PFSK-1 (cell line): ENCODE results near the gene ZSCAN5B.

Experiments used
- POLR2AphosphoS5 ChIP-seq: IDR thresholded peaks from 2 replicates; pipeline ENCODE4 v1.6.1; 2012; ENCODE audit warnings: low read depth, mild to moderate bottlenecking, control low read depth, low read length, moderate library complexity
- SIN3A ChIP-seq: IDR thresholded peaks from 2 replicates; pipeline ENCODE4 v1.6.1; 2012; ENCODE audit warnings: mild to moderate bottlenecking, low read length, moderate library complexity, borderline replicate concordance; ENCODE audit not compliant: insufficient read depth

GRCh38 chr19:56147307-56147706 lies 50.3 kb downstream of the ZSCAN5B start:
- TF ChIP-seq SIN3A = no peak
- TF ChIP-seq POLR2AphosphoS5 = no peak
